Urothelium cell line (cell line): ENCODE measurements around the gene PTCH1.

Experiments
- DNase-seq: peaks from one replicate; pipeline ENCODE4 v3.0.0; 2011; ENCODE audit warnings: low spot score, mixed read lengths
- FAIRE-seq: peaks from 2 replicates; lab custom pipeline; 2011; peaks lifted over from hg19 to GRCh38; lab: Jason Lieb, UNC

The PTCH1 gene

DNA sequence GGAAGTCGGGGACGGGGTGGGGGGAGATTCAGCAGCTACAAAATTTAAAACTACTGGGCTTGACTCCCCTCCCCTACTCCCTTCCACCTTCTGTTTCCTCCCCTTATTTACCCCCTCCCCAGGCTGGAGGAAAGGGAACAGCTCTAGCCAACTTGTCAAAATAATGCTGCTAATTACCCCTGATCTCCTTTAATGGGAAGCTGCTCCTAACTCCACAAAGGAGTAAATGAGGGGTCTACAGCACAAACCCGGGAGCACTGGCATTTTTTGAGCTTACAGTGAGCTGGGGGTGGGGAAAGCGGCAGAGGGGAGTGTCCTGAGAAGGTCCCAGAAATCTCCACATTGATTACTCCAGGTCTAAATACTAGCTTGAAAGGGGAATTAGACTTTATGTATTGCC is 3.1 kb downstream of the PTCH1 start:
- DNase-seq (no peak), FAIRE-seq (no peak)

DNA sequence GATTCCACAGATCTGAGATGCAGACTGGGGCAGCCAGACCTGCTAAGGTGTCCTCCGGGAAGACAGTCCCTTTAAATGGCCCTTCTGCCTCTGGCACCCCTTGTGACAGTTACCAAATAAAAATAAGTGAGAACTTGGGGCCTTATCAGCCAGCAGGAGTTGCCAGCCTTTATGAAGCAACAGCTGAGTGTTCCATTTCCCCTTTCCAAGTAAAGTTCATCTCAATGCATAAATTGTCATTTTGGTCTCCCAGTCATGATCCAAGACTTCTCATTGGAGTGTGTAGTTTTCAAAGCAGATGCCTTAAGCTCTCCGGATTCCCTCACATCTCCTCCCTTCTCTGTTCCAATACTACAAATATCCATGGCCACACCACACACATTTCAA is 4.1 kb downstream of the PTCH1 start:
- DNase-seq, result no peak
- FAIRE-seq, result no peak

DNA sequence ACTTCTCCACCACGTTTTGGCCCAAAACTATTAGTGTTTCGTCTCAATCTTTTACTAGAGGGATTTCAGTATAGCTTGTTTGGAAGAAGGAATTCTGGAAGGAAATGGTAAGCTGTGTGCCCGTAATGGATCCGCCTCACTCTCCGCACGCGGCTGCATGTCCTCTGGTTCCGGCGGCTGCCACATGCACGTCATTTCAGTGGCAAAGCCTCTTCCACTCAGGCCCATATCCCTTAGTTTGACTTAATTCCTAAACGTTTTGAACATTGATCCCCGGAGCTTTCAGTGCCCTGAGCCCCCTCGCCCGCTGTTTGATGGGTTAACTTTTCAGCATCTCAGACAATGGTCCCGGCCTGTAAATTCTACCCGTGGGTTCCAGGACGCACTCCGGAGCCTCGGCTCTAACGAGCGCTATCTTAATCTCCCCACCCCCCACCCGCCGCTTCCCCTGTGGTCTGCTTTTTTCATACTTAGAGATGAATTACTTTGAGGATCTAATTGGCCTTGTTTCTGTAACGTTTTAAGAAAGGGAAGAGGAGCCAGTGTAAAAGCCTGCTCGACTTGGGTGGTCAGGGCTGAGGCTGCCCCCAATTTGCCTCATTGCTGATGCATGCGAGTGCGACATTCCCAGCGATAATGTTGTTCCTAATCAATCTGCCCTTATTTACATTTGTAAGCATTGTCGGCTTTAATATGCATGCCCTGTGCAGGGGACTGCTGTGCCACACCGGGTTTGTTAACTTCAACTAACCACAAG is 4.6 kb downstream of the PTCH1 start:
- no peak for FAIRE-seq
- DNase-seq, result no peak

DNA sequence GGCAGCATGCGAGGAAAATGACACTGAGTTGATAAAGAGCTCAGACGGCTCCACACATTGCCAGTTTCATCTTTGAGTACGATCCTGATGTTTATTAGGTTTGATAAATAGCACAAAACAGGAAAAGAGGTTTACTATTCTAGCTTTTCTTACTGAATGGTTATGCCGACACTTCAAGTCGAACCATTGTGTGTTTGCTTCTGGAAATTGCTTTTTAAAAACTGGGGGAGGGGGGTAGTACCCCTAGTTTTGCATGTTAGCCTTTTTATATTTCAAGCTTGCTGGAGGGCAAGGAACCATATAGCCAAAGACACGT is 5.2 kb downstream of the PTCH1 start:
- no peak for FAIRE-seq
- DNase-seq, result no peak

DNA sequence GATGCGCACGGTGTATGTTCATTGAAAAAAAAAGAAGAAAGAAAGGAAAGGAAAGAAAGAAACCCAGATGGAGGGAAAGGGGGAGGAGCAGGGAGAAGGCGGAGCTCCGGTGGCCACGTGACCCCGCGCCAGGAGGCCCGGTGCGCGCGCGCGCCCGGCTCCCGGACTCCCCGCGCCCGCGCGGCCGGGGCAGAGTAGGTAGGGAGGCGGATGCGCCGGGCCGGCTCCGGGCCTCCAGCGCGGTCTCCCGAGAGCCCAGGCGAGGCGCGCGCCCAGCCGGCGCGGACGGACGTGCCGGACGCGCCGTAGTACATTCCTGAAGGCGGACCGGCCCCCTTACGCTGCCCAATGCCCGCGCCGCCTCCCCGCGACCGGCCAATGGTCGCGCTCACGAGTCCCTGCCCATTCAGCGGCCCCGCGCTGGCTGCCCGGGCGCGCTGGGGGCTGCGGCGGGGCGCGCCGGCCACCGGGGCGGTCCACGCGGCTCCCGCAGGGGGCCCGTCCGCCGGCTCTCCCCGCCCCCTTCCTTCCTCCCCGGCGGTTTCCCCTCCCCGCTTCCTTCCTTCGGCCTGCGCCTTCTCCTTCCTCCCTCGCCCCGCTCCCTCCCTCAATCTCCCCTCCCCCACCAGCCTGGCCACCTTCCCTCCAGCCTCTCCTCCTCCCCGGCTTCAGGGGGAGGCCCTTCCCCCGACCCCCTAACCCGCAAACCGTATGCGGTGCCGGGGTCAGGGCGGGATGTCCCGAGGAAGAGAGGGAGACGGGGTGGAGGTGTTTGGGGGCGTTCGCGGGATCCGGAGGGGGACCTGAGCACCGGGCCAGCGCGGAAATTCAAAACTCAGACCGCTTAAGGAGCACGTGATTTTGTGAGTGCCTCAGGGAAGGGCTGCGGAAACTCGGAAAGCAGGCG is 5.8 kb downstream of the PTCH1 start:
- FAIRE-seq, result no peak
- DNase-seq, result peak; percentile 92

DNA sequence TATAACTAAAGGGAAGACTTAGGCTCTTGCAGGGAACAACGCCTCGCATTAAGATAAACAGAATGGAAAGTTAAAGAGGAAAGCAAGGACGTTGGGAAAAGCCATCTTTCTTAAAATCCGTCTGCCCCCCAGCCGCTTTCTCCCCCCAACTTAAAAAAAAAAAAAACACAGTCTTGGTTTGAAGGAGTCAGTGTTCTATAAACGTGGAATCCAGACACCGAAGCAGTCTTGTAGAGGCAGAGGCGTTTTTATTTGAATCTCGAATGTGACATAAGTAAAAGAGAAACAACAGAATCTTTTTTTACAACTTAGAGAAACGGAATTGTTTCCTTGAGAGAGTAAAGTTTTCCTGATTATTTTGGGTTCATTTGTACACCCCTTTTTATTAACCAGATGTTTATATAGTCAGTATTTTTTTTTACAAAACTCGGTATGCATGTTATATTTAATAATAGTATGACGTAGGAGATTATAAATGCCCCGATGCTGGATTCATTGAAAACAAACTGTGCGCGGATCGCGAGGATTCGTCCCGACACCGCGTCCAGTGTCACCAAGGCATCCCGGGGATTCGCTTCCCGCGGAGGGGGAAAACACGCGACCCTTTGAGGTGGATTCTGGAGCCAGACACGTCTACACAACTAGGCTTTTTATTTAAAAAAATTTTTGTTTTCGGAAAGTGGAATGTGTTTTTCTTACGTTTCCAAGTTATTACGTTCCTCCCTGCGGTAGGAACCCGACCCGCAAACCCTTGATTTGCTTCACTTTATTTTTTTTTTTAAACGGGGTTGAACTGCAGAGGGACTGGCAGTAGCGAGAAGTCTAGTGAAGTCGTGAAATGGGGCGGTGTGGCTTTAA is 6.7 kb downstream of the PTCH1 start:
- no peak for DNase-seq
- no peak for FAIRE-seq

DNA sequence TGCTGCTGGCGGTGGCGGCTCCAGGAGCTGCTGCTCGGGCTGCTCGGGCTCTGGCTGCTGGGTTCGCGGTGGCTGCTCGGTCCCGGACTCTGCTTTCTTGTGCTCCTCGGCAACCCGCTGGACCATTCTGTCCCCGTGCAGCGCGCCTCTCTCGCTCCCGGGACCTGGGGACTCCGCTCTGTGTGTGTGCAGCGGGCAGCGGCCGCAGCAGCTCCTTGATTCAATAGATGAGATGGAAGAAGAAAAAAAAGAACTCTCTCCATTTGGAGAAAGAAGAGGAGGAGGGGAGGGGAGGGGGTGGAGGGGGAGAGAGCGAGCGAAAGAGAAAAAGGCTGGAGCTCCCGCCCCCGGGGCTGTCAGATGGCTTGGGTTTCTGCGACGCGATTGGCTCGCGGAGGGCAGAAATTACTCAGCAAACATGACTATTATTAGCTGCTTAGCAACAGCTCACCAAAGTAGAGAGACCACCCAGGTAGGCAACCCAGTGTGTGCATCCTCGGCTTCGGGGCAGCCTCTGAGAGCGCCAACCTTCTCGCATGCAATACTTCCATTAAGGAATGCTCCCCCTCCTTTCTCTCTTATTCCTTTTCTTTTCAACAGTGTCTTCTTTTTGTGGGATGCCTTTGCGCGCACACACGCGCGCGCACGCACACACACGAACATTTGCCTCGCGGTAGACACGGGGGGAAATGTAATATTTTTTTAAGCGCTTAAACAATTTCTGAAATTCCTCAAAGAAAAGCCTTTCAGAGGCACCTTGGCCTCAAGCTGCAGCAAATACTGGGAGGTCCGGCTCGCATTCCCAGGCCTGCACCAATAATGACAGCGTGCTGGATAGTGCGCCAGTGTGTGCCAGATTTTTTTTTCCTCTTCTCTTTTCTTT is 7.6 kb downstream of the PTCH1 start:
- DNase-seq (peak; percentile 78), FAIRE-seq (no peak)

DNA sequence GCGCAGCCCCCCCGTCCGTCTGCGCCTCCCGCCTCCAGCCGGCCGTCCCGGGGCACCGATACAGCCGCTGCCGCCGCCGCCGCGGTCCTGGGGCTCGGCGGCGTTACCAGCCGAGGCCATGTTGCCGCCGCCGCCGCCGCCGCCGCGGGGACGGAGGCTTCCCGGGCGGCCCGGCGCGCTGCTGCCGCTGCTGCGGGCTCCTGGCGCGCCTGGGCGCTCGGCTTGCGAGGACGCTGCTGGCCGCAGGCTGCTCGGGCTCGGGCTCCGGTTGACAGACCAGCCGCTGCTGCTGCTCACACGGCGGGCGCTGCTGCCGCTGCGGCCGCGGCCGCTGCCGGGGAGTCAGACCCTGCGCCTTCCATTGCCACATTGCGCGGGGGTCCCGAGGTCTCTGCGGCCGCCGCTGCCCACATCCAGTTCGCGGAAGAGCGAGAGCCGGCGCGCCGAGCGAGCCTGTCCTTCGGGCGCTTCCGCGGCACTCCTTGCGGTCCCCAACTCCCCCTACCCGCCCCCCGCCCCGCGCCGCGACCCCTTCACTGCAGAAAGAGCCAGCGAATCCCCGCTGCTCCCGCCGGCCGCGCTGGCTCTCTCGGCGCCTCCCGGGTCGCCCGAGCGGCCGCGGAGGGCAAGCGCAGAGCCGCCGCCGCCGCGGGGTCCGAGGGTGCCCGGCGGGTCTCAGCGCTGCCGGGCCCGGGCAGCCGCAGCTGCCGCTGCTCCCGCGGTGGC is 8.4 kb downstream of the PTCH1 start:
- no peak for DNase-seq

DNA sequence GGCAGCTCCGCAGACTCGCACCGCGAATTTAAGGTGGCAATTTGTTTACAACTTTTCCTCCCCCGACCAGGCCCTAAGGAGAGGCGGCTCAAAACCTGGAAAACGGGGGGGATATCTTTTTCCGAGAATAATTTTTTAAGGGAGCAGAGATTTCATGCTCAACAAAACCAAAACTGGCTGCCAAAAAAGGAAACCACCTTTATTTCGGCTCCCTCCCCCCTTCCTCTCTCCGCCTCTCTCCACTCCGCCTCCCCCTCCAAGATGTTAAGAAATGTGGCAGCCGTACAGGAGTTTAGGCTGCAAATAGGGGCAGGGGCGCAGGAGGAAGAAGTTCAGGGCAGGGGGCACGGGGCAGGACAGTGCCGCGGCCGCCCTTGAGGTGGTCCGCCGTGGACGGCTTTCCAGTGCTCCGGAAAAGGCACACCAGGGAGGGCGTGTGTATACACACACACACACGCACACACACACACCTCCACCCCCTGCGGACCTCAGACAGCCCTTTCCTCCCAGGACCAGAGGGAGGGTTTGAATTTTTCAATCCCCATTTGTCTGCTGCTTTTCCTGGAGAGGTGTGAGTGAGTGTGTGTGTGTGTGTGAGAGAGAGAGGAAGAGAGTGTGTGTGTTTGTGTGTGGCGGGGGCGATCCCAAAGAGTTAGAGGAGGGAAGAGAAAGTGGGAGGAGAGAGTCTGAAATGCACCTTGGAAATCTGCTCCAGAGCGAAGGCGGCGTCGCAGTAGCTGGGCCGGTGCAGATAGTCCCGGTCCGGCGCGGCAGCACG is 9.1 kb downstream of the PTCH1 start:
- DNase-seq, result peak; percentile 31
- FAIRE-seq, result no peak

More for the DNA sequence above, 8.4 kb downstream of the PTCH1 start:
- FAIRE-seq, result no peak

DNA sequence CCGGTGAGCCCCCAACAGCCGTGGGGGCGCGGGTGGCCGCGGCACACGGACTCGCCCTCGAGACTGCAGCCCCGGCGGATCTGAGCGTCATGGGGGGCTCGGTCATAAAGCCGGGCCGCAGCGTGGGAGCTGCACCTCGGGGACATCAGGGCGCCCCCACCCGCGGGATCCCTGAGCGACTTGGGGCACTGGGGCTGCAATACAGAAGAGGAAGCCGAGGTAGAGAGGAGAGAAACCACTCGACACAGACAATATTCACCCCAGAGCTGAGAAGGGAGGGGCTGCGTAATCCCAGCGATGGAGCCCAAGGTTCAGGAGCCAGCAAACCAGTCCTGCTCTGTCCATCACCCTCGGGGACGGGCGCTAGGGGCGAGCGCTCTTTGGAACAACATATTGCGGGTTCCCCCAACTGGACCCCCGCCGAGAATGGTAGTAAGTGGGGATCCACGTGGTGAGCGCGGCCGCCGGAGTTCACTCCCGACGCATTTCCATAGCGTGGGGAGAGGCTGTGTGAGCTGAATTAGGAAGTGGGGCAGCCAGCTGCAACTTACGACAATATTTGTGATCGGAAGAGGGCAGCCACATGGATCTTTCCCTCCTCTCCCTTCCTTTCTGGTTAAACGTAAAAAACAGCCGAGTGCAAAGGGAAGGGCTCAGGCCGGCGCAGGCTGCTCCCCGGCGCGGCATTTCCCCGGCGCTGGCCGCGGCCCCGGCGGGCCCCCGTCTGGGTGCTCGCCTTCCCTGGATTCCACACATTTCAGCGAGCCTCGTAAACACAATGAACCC is 9.9 kb downstream of the PTCH1 start:
- DNase-seq (peak; percentile 32), FAIRE-seq (no peak)

DNA sequence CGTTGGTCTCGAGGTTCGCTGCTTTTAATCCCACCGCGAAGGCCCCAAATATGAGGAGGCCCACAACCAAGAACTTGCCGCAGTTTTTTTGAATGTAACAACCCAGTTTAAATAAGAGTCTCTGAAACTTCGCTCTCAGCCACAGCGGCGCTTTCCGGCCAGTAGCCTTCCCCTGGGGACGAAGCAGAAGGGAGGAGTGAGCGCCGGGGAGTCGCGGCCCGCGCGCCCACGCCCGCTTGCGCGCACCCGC is 10.4 kb downstream of the PTCH1 start:
- DNase-seq, result peak; percentile 41

DNA sequence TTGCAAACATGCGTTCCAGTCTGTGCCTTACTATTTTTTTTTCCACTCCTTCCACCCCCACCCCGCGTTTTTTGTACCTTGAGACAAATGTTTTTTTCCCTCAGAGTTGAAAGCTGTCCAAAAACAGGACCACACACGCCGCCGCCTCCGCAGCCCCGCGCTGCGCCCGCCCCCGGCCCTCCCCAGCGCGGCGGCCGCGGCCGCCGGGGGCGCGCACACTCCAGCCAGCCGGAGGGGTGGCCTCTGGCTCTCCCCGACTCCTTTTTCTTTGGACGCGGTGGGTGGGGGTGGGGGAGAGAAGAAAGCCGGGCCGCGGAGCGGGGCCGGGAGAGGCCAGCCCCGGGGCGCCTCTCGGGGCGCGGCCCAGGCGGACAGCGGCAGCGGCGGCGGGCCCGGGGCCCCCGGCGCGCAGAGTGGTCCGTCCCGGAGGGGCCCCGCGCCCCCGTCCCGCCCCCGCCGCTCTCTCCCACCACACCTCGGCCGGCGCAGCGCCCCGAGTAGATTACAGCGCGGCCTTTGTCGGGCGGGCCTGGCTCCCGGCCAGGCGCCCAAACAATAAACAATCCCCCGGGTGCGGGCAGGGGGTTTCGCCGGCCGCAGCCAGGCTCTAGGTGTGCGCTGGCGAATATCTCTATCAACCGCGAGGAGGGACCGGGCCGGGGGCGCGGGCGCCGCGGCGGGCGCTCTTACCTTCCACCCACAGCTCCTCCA is 10.9 kb downstream of the PTCH1 start:
- FAIRE-seq (no peak), DNase-seq (peak; percentile 85)

More for the DNA sequence above, 10.4 kb downstream of the PTCH1 start:
- no peak for FAIRE-seq

DNA sequence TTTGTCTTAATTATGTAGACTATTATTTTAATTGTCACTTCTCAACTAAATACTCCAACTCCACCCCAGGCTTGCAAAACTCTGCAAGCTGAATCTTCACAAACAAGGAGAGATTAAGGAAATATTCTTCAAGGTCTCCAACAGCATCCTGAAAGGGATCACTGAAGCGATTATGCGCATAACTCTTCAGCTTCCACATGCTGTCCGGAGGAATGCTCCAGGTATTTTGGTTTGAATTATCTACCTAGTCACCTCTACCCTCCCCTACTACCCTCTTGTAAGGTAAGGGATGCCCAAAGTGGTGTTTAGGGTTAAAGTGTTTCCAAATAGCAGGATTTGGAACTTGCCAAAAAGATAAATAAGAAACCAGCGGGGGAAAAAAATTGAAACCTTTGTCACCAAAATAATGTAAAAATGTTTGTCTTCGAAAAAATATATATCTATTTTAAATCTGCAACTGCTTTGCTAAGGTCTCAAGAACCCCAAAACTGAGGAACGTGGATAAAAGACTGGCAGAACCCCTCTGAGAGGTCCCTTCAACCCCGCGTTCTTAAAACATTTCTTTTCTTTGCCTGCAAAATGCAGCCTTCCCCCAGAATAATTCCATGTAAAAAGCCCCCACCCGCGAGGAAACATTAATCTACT is 11.6 kb downstream of the PTCH1 start:
- DNase-seq (no peak), FAIRE-seq (no peak)

DNA sequence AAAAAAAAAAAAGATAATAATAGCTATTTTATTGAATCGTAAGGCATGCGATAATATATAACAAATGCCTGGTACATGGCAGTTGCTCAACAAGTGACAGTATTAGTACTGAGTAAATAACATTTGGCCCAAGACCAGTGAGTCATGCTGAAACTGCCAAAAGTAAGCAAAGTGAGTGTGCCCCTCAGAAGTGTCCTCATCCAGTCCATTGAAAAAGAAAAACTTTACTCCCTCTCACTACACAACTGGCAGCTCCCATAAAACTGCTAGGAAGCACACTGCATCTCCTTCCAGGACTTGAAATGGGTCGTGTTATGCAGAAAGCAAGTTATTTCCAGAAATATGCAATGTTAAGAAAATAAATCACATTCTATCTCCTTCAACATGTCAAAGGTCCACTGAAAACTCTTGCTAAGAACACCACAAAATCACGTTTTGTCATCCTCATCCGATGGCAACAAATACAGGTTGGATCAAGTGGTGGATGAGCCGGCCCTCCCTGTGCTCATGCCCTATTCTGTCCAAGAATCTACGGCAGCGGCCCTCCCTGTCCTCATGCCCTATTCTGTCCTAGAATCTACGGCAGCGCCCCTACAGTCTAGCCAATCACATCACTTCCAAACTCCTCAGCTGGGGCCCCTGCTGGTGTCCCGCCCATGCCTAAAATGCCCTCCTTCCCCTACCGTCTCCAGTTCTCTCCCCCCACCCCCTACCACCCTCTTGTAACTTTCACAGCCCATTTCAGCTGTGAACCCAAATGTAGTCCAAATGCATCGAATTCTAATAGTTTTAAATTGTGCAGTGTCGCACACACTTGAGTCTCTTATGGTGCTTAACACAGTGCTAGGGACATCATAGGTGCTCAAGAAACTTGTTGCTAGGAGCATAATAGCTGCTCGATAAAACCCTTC is 12.5 kb downstream of the PTCH1 start:
- FAIRE-seq (no peak), DNase-seq (peak; percentile 13)

DNA sequence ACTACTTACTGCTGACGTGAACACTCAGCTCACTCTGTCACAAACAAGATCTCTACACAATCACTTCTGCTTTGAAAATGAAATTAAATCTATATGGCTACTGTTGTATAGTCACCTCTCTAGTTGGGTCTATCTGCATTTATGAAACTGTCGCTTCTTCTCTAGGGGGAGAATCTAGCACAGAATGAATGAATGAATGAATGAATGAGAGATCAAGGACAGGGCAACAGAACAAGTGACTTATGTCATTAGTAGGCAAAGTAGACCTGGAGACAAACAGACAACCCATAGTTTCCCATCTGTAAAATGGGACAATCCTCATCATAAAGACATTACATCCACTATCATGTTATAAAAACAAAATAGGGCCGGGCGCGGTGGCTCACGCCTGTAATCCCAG is 13.4 kb downstream of the PTCH1 start:
- FAIRE-seq (no peak), DNase-seq (no peak)

DNA sequence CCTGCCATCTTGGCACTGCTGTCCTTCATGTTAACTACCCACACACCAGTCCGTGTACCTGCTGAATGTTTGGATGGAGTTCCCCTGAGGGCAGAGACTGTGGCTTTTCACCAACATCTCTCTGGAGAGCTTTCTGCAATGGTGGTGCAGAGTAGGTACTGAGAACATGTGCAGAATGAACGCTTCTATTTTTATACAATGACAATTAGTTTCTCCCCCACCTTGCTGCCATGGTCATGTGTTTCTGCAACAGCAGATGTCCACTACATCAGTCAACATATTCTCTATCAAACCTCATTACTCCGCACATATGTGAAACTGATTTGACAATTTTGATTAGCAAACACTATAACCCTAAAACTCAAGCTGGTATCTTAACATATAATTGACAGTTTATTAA is 14.5 kb downstream of the PTCH1 start:
- FAIRE-seq (no peak), DNase-seq (no peak)
